Stomach (tissue), 4 donors: ENCODE measurements around the gene ATG7.

ENCODE experiments used
- CTCF ChIP-seq, 7 experiments: fragments of 450-650 bp in 4 of 7; fragments of 200-600 bp in 3 of 7; sonication (generic) in 3 of 7; IDR thresholded peaks; one replicate each; pipeline ENCODE4 v1.5.1; 2016 to 2019; ENCODE audit warnings: antibody characterized with exemption in 7 of 7, control low read depth in 2 of 7, mild to moderate bottlenecking in 1 of 7
- EP300 ChIP-seq: sonication (generic); formaldehyde crosslinking; IDR thresholded peaks from one replicate; pipeline ENCODE4 v1.6.1; 2017; ENCODE audit warnings: antibody characterized with exemption
- POLR2A ChIP-seq, 4 donors: fragments of 450-650 bp; IDR thresholded peaks; one replicate each; pipeline ENCODE4 v1.6.1; 2016; ENCODE audit warnings: antibody characterized with exemption in 4 of 4, control low read depth in 2 of 4, mild to moderate bottlenecking in 1 of 4, moderate library complexity in 1 of 4
- POLR2AphosphoS5 ChIP-seq, 3 donors: sonication (generic); formaldehyde crosslinking; IDR thresholded peaks; one replicate each; pipeline ENCODE4 v1.6.1; 2016; ENCODE audit warnings: antibody characterized with exemption in 3 of 3

DNA sequence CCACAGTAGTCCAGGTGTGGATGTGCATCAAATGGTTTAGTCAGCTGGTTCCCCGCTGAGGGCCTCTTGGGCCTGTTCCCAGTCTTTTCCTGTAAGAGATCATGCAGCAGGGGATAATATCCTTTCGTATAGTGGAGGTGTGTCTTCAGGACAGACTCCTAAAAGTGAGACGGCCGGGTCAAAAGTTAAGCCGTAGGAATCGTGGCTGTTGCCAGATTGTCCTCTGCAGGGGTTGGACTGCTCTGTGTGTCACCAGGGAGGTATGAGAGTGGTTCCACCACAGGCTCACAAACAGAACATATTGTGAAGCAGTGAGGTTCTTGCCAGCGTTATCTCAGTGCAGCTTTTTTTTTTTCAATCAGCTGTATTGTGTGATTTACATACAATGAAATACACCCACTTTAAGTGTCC is 276.5 kb downstream of the ATG7 start:
- TF ChIP-seq CTCF (IDR thresholded peaks at IDR 0.05): no peak
- no peak for TF ChIP-seq POLR2A (IDR thresholded peaks at IDR 0.05)
- no peak for TF ChIP-seq EP300
- TF ChIP-seq POLR2AphosphoS5 (IDR thresholded peaks at IDR 0.05): no peak
